ENCODE results near the gene BID. TPM values are rescaled to one million over a fixed set of nuclear protein-coding genes. Genes with fewer than 3 reads are reported as not detected.

Gene BID
- total RNA-seq, 1 experiment from 2014 or later = 58.2 TPM

DNA sequence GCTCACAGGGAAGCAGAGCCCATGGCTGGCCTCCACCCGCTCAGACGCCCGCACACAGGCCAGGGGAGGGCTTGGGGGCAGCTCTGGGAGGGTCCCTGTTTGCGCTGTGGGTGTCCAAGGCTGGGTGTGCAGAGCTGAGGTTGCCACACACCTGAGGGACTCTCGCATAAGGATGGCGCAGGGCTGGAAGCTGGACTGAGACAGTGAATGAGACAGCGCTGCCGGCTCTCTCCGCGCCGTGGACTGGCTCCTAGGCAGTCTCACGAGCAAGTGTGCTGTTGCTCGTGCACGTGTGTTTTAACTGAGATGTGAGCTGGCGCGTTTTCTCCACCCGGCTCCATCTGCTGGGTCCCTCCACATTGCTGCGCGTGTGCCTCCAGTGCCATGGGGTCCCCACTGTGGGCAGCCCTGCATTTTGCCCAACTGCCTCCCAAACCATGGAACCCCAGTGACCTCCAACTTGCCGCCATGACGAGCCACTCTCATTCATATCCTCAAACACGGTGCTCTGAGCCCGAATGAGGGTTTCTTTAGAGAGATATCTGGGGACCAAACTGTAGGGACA lies 4.2 kb upstream of the BID start:
- Histone ChIP-seq H3K27ac (ENCODE audit: low read depth, low read length) (no peak overlapping the region), H2AFZ (ENCODE audit: low read depth, low read length, poor library complexity, severe bottlenecking) (no peak overlapping the region), H4K20me1 (ENCODE audit: insufficient read depth) (no peaks in the 10 kb centered on the region), H3K9me2 (ENCODE audit: insufficient read depth) (no peaks in the 10 kb centered on the region), H3K4me2 (ENCODE audit: low read length) (no peak overlapping the region), H3K4me3 (replicated peaks in 1 of 2; ENCODE audit: low read depth in 1 of 2, low read length in 2 of 2) (no peak overlapping the region), H3K9me3 (ENCODE audit: control insufficient read depth in 1 of 2, insufficient read depth in 1 of 2, low read depth in 1 of 2, low read length in 2 of 2) (no peaks in the 10 kb centered on the region), H3K79me2 (ENCODE audit: insufficient read depth, low read length) (peaks cover 3% of the 10 kb centered on the region; the same call in 1 of the 2 replicates), H3K4me1 (ENCODE audit: control insufficient read depth in 1 of 2, insufficient read depth in 2 of 2, low read length in 2 of 2) (peaks cover 20 to 22% of the 10 kb centered on the region in 2 experiments), H3K36me3 (ENCODE audit: control insufficient read depth in 1 of 2, insufficient read depth in 2 of 2, low read length in 2 of 2) (no peaks in the 10 kb centered on the region), H3K9ac (ENCODE audit: low read length) (no peak overlapping the region), H3K27me3 (ENCODE audit: insufficient read depth, low read length) (no peaks in the 10 kb centered on the region)
- POLR2A ChIA-PET = no interaction called here
- no peak for TF ChIP-seq ELF1 (IDR thresholded peaks at IDR 0.05; ENCODE audit: borderline replicate concordance, low read depth)
- no peak for TF ChIP-seq POLR2AphosphoS5 (IDR thresholded peaks at IDR 0.05; ENCODE audit: low read depth, low read length)
- no peak for TF ChIP-seq JUND (IDR thresholded peaks at IDR 0.05)
- TF ChIP-seq, protein P1, sequence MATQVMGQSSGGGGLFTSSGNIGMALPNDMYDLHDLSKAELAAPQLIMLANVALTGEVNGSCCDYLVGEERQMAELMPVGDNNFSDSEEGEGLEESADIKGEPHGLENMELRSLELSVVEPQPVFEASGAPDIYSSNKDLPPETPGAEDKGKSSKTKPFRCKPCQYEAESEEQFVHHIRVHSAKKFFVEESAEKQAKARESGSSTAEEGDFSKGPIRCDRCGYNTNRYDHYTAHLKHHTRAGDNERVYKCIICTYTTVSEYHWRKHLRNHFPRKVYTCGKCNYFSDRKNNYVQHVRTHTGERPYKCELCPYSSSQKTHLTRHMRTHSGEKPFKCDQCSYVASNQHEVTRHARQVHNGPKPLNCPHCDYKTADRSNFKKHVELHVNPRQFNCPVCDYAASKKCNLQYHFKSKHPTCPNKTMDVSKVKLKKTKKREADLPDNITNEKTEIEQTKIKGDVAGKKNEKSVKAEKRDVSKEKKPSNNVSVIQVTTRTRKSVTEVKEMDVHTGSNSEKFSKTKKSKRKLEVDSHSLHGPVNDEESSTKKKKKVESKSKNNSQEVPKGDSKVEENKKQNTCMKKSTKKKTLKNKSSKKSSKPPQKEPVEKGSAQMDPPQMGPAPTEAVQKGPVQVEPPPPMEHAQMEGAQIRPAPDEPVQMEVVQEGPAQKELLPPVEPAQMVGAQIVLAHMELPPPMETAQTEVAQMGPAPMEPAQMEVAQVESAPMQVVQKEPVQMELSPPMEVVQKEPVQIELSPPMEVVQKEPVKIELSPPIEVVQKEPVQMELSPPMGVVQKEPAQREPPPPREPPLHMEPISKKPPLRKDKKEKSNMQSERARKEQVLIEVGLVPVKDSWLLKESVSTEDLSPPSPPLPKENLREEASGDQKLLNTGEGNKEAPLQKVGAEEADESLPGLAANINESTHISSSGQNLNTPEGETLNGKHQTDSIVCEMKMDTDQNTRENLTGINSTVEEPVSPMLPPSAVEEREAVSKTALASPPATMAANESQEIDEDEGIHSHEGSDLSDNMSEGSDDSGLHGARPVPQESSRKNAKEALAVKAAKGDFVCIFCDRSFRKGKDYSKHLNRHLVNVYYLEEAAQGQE (IDR thresholded peaks at IDR 0.05; ENCODE audit: low read depth) = no peak
- no peak for TF ChIP-seq CEBPB (IDR thresholded peaks at IDR 0.05; ENCODE audit: low read depth)
- RAD21 ChIA-PET (ENCODE audit: low non-redundant PET in 1 of 2, low total read pairs in 2 of 2, uncharacterized antibody in 2 of 2, unreplicated experiment in 2 of 2) = no interaction called here
- CTCF ChIA-PET = no interaction called here
- intact Hi-C loops (cut with micrococcal nuclease) = no loop called here
- ATAC-seq (no peak), DNase-seq (ENCODE audit: low read depth, low spot score) (no peak)
- no TSS peak for BruUV-seq (replicated peaks)

- intact Hi-C loops (cut with micrococcal nuclease) = no loop called here
- CTCF ChIA-PET = no interaction called here
Measured at GRCh38 chr22:17777717-17778044, 3.4 kb upstream of the BID start.

More at GRCh38 chr22:17777717-17778044, 3.4 kb upstream of the BID start:
- no peaks in the 10 kb centered on the region for H3K27me3 ChIP-seq (ENCODE audit: insufficient read depth, low read length)
- ChIA-PET POLR2A (no interaction called here), RAD21 (ENCODE audit: low non-redundant PET in 1 of 2, low total read pairs in 2 of 2, uncharacterized antibody in 2 of 2, unreplicated experiment in 2 of 2) (no interaction called here)
- no peak overlapping the region for H3K9ac ChIP-seq (ENCODE audit: low read length)
- H3K9me2 ChIP-seq (ENCODE audit: insufficient read depth) = no peaks in the 10 kb centered on the region
- H3K4me1 ChIP-seq (ENCODE audit: control insufficient read depth in 1 of 2, insufficient read depth in 2 of 2, low read length in 2 of 2) = peaks cover 25 to 30% of the 10 kb centered on the region in 2 experiments
- H3K79me2 ChIP-seq (ENCODE audit: insufficient read depth, low read length) = peaks cover 11% of the 10 kb centered on the region; the same call in 1 of the 2 replicates
- H3K9me3 ChIP-seq (ENCODE audit: control insufficient read depth in 1 of 2, insufficient read depth in 1 of 2, low read depth in 1 of 2, low read length in 2 of 2) = no peaks in the 10 kb centered on the region
- no peak for TF ChIP-seq RAD21 (IDR thresholded peaks at IDR 0.05; ENCODE audit: low read depth)
- no peak for TF ChIP-seq YY1 (IDR thresholded peaks at IDR 0.05; ENCODE audit: extremely low read depth, insufficient replicate concordance, low read depth, low read length)
- TF ChIP-seq EZH2phosphoT487 (IDR thresholded peaks at IDR 0.05; ENCODE audit: borderline replicate concordance) = no peak
- no peak for TF ChIP-seq ZNF274 (IDR thresholded peaks at IDR 0.05; ENCODE audit: low read depth, low read length)
- TF ChIP-seq CEBPB (IDR thresholded peaks at IDR 0.05; ENCODE audit: low read depth) = no peak
- ATAC-seq (no peak), DNase-seq (ENCODE audit: low read depth, low spot score) (no peak)
- H3K4me2 ChIP-seq (ENCODE audit: low read length) = no peak overlapping the region
- no peaks in the 10 kb centered on the region for H3K36me3 ChIP-seq (ENCODE audit: control insufficient read depth in 1 of 2, insufficient read depth in 2 of 2, low read length in 2 of 2)
- no TSS peak for BruUV-seq (replicated peaks)
- no peaks in the 10 kb centered on the region for H4K20me1 ChIP-seq (ENCODE audit: insufficient read depth)
- no peak overlapping the region for H3K4me3 ChIP-seq (replicated peaks in 1 of 2; ENCODE audit: low read depth in 1 of 2, low read length in 2 of 2)
- H2AFZ ChIP-seq (ENCODE audit: low read depth, low read length, poor library complexity, severe bottlenecking) = no peak overlapping the region
- no peak overlapping the region for H3K27ac ChIP-seq (ENCODE audit: low read depth, low read length)
